ENCODE results near the gene ATAD3C.
"Not testable (repeated sequence)": the region's sequence is repeated elsewhere in the genome, so short reads cannot be mapped to it uniquely, and the experiment has no call there.

DNA sequence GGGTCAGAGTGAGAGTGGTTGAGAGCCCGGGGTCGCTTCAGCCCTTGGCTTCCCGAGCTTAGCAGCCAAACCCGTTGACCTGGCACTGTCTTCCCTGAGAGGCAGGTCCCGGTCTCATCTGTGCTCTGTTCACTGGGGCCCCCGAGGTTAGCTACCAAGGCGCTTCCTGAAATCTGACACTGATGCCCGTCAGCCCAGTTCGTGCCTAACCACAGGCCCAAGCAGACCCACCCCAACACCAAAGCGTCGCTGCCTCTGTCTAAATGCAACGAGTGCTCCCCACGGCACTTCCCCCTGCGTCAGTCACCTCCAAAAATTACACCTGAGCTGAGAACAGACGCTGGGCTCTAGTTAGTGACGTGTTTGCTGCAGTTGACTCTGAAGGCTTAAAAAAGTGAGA lies 64.9 kb downstream of the ATAD3C start:
- not testable (repeated sequence) for TF ChIP-seq CTCF, POLR2A (IDR thresholded peaks at IDR 0.05)
